ENCODE data around the gene ZNF814.
"Not testable (repeated sequence)": the region's sequence is repeated elsewhere in the genome, so short reads cannot be mapped to it uniquely, and the experiment has no call there.

Gene ZNF814

GRCh38 chr19:57815247-57816075, 73.4 kb downstream of the ZNF814 start:
- no peak for DNase-seq

GRCh38 chr19:57814505-57815246, 74.2 kb downstream of the ZNF814 start, which contains the start of gene ZNF552:
Gene ZNF552 (minus strand): TSS chr19:57814913. CDS start chr19:57814743, 170 bp downstream.
- peak; percentile 62 for DNase-seq

GRCh38 chr19:57813919-57814504, 74.8 kb downstream of the ZNF814 start:
- DNase-seq, result no peak

GRCh38 chr19:57812975-57813820, 75.6 kb downstream of the ZNF814 start:
- DNase-seq, result not testable (repeated sequence)

GRCh38 chr19:57812226-57812625, 76.6 kb downstream of the ZNF814 start:
- no peak for DNase-seq

- not testable (repeated sequence) for DNase-seq
These were observed 78.2 kb downstream of the ZNF814 start for GRCh38 chr19:57810410-57811295.

GRCh38 chr19:57807541-57807940, 81.3 kb downstream of the ZNF814 start:
- DNase-seq, result no peak

GRCh38 chr19:57803594-57804325, 85.1 kb downstream of the ZNF814 start:
- DNase-seq, result no peak

- DNase-seq, result no peak
These were observed 85.6 kb downstream of the ZNF814 start for GRCh38 chr19:57803265-57803593.

GRCh38 chr19:57802269-57802668, 86.6 kb downstream of the ZNF814 start:
- no peak for DNase-seq

- no peak for DNase-seq
These were observed 88.1 kb downstream of the ZNF814 start for GRCh38 chr19:57800696-57801095.
